ENCODE data around the gene TBC1D4. TPM values are rescaled to one million over a fixed set of nuclear protein-coding genes. Genes with fewer than 3 reads are reported as not detected.

TBC1D4 gene
- total and polyA plus RNA-seq, 10 donors, result 10.1 to 67.0 (median 21.6) TPM

DNA sequence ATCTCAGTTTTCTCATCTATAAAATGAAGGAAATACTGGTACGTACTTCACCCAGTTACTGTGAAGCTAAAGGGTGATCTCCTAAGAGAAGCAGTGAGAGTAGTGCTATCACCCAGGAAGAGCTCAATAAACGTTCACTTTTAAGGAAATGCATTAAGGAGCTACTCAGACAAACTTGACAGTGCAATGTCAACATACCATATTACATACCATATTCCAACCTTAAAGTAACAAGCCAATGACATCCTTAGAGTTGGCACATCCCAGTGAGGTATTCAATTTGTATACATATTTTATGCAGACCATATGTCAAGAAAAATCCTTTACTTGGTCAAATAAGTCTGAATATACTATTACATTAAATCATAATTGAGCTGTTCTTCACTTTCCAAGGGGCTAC is 7.0 kb downstream of the TBC1D4 start:
- TF ChIP-seq POLR2A (IDR thresholded peaks at IDR 0.05), result no peak
- no peak for TF ChIP-seq POLR2AphosphoS5 (IDR thresholded peaks at IDR 0.05)
- DNase-seq, result no peak
- H3K4me1 ChIP-seq, result peaks cover 0 to 13% (median 6%) of the 10 kb centered on the region in 6 donors
- 34 to 79% (median 72%) methylated on average over 2 of the region's 2 CpGs for WGBS, 5 donors
- no peaks in the 10 kb centered on the region for H3K9me3 ChIP-seq
- H3K36me3 ChIP-seq, result no peaks in the 10 kb centered on the region
- intact Hi-C loops (cut with DNase I; ENCODE audit: low total_unique reads), result loop anchor here (5.0 kb wide), 1 partner anchor 103 kb away; no protein-coding TSS in a partner anchor
- H3K4me3 ChIP-seq, result no peak overlapping the region
- no peak overlapping the region for H3K27ac ChIP-seq
- H3K27me3 ChIP-seq (replicated peaks in 1 of 7), result peaks cover 0 to 19% (median 6%) of the 10 kb centered on the region in 7 donors

DNA sequence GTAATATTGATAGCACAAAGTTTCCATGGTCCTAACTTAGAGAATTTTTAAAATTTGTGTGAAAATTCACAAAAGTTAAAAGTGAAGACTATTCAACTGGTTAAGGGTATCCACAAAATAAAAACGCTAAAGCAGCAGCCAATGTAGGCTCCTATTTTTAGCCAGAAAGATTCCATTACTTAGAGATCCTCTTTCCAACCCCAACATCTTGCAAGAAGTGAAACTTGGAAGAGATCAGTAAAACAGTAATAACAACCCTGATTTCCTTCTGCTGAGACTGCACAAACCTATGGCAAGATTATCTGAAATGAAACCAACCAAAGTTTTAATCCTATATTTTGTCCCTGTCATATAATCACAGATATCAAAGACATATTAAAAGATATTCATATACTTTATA is 8.5 kb downstream of the TBC1D4 start:
- intact Hi-C loops (cut with DNase I; ENCODE audit: low total_unique reads), result no loop called here
- DNase-seq, result no peak
- Histone ChIP-seq H3K4me3 (no peak overlapping the region), H3K9me3 (no peaks in the 10 kb centered on the region), H3K27me3 (replicated peaks in 1 of 7) (peaks cover 0 to 4% (median 0%) of the 10 kb centered on the region in 7 donors), H3K27ac (no peak overlapping the region), H3K4me1 (no peaks in the 10 kb centered on the region), H3K36me3 (no peaks in the 10 kb centered on the region)
- TF ChIP-seq POLR2AphosphoS5 (IDR thresholded peaks at IDR 0.05) (no peak), POLR2A (IDR thresholded peaks at IDR 0.05) (no peak)
- TF ChIP-seq, protein P1, sequence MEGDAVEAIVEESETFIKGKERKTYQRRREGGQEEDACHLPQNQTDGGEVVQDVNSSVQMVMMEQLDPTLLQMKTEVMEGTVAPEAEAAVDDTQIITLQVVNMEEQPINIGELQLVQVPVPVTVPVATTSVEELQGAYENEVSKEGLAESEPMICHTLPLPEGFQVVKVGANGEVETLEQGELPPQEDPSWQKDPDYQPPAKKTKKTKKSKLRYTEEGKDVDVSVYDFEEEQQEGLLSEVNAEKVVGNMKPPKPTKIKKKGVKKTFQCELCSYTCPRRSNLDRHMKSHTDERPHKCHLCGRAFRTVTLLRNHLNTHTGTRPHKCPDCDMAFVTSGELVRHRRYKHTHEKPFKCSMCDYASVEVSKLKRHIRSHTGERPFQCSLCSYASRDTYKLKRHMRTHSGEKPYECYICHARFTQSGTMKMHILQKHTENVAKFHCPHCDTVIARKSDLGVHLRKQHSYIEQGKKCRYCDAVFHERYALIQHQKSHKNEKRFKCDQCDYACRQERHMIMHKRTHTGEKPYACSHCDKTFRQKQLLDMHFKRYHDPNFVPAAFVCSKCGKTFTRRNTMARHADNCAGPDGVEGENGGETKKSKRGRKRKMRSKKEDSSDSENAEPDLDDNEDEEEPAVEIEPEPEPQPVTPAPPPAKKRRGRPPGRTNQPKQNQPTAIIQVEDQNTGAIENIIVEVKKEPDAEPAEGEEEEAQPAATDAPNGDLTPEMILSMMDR (IDR thresholded peaks at IDR 0.05 in 8 of 11, conservative IDR thresholded peaks at IDR 0.05 in 3 of 11), result no peak
- WGBS, 5 donors, result 44 to 67% (median 52%) methylated on average over 1 of the region's 1 CpG

GRCh38 chr13:75470676-75471075 is 11.3 kb downstream of the TBC1D4 start:
- Histone ChIP-seq H3K27ac (no peak overlapping the region), H3K4me3 (no peak overlapping the region), H3K27me3 (replicated peaks in 1 of 7) (no peaks in the 10 kb centered on the region), H3K36me3 (no peaks in the 10 kb centered on the region), H3K4me1 (no peaks in the 10 kb centered on the region), H3K9me3 (no peaks in the 10 kb centered on the region)
- 84 to 98% (median 89%) methylated on average over 4 of the region's 4 CpGs for WGBS, 5 donors
- intact Hi-C loops (cut with DNase I; ENCODE audit: low total_unique reads), result no loop called here
- TF ChIP-seq POLR2AphosphoS5 (IDR thresholded peaks at IDR 0.05), result no peak
- no peak for DNase-seq

DNA sequence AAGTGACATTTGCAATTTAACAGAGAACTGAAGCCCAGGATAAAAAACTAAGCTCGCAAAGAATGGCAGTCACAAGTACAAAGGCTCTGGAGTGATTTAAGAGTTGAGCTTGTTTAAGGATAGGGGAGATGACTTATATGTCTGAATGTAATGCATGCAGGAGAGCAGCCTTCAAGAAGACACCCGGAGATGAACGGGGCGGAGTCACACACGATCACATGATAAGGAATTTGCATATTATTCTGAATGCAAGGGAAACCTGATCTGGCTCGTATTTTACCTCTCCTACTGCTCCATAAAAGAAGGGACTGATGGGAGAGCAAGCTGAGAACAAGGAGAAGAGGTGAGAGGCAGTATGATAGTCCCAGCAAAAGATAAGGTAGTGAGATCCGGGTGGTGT is 12.9 kb downstream of the TBC1D4 start:
- Histone ChIP-seq H3K4me1 (no peaks in the 10 kb centered on the region), H3K27ac (no peak overlapping the region), H3K27me3 (replicated peaks in 1 of 7) (no peaks in the 10 kb centered on the region), H3K9me3 (no peaks in the 10 kb centered on the region), H3K36me3 (no peaks in the 10 kb centered on the region), H3K4me3 (no peak overlapping the region)
- no peak for DNase-seq
- WGBS, 5 donors, result 89 to 94% (median 93%) methylated on average over 7 of the region's 7 CpGs
- TF ChIP-seq POLR2A (IDR thresholded peaks at IDR 0.05) (no peak), POLR2AphosphoS5 (IDR thresholded peaks at IDR 0.05) (no peak)
- TF ChIP-seq, protein P1 (IDR thresholded peaks at IDR 0.05 in 8 of 11, conservative IDR thresholded peaks at IDR 0.05 in 3 of 11), result no peak
- intact Hi-C loops (cut with DNase I; ENCODE audit: low total_unique reads), result no loop called here

- TF ChIP-seq POLR2A (IDR thresholded peaks at IDR 0.05) (no peak), POLR2AphosphoS5 (IDR thresholded peaks at IDR 0.05) (no peak)
- TF ChIP-seq, protein P1 (IDR thresholded peaks at IDR 0.05 in 8 of 11, conservative IDR thresholded peaks at IDR 0.05 in 3 of 11), result no peak
- no peaks in the 10 kb centered on the region for H3K27me3 ChIP-seq (replicated peaks in 1 of 7)
- H3K9me3 ChIP-seq, result no peaks in the 10 kb centered on the region
- no peak for DNase-seq
- WGBS, 5 donors, result 80 to 89% (median 86%) methylated on average over 5 of the region's 5 CpGs
- H3K27ac ChIP-seq, result no peak overlapping the region
- no peaks in the 10 kb centered on the region for H3K4me1 ChIP-seq
- H3K4me3 ChIP-seq, result no peak overlapping the region
- H3K36me3 ChIP-seq, result no peaks in the 10 kb centered on the region
- intact Hi-C loops (cut with DNase I; ENCODE audit: low total_unique reads), result no loop called here
Measured at GRCh38 chr13:75468602-75469001, 13.4 kb downstream of the TBC1D4 start.
